GM18519 (cell line): ENCODE results near the gene PLCE1.

Source experiments
- ATAC-seq: cut with Tn5 transposase; IDR thresholded peaks from one replicate; pipeline ENCODE4 v1.9.1; 2021; ENCODE audit warnings: mild to moderate bottlenecking, moderate library complexity; ENCODE audit not compliant: unreplicated experiment, low FRiP score

The PLCE1 gene

DNA sequence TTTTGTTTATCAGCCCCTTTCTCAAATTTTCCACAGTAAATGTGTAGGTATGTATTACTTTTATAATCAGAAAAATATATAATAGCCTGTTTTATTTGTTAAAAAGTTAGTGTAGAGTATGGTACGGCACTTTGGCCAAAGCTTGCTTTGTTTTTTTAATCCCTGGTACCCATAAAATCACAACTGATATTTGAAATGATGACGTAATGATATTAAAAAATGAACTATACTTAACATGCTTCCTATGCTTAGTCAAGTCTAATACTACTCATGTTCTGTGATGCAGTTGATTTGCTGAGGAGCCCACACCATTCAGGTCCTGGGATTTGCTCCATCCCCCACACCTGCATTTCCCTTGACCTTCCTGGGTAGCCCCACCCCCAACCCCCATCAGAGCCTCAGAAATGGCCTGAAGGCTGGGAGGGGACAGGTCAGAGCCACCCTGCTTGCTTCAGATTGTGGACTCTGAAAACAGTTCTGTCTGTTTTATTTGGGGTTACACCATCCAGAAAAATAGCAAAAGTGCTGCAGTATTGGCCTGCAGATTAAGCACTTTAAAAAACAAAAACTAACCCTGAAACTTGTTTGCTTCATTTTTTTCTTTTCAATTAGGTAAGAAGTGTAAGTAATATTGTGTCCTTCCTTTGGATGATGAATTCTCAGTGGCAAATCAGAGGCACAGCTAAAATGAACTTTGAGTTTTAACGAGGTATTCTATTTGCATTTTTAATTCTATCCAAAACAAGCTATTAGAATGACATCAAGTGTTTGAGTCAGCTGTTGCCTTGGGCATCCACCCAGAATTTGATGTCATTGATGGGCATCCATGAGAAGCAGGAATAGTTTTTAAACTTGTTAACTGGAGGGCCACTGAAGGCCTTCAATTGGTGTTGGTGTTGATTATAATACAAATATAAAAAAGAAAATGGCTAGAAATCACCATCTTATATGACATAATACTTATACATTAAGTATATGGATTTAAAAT is 23.3 kb downstream of the PLCE1 start:
- no peak for ATAC-seq

DNA sequence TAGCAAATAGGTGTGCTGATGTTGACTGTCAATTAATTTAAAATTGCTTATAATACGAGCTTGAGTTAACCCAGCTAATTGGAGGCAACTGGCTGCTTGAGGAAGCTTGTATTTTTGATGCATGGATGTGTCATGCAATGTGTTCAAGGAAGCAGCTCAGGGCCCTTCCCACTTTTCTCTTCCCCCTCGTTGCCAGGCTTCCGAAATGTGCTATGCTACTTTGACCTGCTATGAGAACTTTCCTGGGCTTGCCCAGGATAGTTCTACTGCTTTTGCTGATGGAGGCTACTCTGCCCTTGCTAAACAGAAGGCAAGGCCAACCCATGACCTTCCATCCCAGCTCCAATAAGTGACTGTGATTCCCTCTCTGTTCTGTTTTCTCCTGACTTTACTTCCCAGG is 24.4 kb downstream of the PLCE1 start:
- ATAC-seq = no peak

DNA sequence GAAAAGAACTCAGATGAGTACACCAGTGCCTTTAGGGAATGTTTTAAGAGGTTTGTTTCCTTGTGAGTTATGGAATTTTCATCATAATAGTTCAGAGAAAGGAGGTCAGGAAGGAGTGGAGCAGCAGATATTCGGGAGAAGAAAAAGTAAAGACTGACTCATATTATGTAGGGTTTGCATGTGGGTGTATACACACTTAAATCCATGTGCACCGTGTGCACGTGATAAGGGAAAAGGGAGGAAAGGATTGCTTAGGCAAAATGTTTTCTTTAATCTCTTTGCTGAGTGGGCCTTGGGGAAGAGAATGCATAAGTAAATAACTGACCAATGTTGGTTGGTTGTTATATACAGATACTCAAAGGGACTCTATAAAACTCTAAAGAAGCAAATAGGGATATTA is 30.2 kb downstream of the PLCE1 start:
- ATAC-seq = no peak

DNA sequence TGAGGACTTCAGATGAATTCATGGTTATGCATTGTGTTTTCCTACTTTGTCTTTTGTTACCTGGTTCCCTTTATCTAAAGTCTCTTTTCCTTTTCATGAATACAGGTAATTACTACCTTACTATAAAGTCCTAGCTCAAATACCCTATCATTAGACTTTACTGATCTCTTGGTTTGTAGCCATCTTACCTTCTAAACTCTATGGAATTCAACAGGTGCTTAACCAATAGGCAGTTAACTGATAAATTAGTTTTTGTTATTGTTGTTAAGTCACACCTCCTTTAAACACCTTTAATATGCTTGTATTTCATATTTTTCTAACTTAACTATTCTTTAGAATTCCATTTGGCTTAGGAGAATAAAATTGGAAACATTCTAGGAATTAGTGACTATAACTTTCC is 30.7 kb downstream of the PLCE1 start:
- no peak for ATAC-seq

DNA sequence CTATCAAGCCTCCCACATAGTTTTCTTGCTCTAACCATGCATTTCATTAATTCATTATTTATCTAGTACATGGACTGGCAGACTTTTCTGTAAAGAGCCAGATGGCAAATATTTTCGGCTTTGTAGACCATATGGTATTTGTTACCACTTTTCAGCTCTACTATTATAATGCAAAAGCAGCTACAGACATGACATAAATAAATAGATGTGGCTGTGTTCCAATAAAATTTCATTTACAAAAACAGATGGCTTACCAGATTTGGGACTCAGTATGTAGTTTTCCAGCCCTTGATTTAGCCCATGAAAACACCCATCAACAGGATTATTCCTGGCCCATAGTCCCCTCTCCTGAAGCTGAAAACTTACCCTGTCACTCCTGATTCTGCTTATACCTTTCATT is 32.1 kb downstream of the PLCE1 start:
- no peak for ATAC-seq

DNA sequence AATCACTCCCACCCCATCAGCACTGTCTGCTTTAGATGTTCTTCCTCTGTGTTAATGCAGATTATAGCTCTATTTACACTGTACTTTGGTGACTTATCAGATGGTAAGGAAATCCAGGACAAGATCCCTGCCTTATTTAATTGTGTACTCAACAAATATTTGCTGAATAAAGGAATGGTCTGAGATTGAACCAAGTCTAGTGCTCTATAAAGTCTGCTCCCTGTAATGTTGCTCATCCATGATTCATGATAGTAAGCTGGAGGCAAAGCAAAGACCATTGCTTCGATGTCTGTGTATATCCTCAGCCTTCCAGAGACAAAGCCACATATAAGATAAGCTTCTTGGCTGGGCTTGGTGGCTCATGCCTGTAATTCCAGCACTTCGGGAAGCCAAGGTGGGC is 33.5 kb downstream of the PLCE1 start:
- ATAC-seq = no peak

DNA sequence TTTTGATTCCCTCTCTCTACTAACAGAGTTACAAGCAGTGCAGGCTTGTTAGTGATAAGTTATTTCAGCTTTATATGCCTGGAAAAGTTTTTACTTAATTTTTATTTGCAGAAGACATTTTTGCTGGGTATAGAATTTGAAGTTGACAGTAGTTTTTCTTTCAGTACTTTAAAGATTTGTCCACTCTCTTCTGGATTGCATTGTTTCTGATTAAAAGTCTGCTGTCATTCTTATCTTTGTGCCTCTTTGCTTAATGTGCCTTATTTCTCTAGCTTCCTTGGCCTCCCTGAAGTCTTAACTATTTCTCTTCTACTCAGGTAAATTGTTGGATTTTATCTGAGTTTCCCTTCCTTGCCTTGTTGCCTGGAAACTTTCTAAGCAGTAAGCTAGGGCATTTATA is 36.2 kb downstream of the PLCE1 start:
- no peak for ATAC-seq

DNA sequence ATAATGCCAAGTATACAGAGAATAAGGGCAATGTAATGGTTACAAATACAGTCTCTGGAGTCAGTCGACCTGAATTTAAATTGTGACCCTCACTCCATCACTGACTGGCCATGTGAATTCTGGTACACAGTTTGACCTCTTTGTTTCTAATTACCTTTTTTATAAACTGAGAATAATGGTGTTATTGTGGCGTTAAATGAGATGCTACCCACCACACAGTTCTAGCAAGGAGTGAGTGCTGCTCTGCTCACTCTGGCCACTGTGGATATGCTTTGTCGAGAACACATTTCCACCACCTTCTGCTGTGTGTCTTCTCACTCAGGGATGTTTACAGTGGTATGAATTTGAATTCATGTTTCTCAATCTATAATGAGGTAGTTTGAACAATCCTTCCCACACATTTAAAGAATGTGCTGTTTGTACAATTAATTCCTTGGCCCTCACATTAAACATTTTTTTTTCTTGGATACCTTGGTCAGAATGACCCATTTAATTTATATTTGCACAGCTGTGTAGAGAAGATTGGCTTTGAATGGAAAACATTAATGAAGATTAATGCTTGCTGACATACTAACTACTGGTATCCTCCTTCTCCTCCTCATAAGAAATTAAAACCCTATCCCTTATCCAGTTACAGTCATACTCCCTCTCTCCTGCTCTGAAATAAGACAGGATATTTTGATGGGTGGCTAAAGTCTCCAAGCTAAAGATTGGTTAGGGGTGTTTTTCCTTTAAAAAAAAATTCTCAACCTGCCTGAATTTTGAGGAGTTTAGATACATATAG is 42.4 kb downstream of the PLCE1 start:
- ATAC-seq = no peak

DNA sequence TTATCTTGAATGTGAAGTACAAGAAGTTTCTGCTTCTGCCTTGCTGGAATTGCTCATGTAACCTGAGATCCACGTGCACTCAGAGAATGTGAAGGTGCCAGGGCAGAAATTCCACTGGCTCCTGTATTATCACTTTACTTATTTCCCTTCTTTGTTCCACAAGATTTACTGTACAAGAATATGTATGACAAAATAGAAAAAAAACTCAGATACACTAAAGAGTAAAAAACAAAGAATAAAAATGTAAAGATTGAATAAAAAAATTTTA is 43.0 kb downstream of the PLCE1 start:
- no peak for ATAC-seq

DNA sequence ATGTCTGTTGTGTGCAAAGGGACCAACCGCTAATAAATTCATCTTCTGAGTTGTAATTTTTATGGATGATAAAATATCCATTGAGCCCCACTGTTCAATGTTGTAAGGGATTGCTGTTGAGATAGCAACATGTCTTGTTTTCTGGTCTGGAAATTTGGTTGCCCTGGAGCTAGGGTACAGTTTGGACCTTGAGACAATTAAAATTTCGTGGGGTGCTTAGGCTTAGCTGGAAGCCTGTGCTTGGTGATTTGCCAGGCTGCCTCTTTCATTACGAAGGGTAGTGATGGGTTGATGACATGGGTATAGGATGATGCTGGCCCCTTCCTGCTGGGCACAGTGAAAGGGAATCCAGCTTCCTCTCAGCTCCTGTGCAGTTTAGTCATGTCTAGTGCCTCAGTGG is 43.6 kb downstream of the PLCE1 start:
- no peak for ATAC-seq

DNA sequence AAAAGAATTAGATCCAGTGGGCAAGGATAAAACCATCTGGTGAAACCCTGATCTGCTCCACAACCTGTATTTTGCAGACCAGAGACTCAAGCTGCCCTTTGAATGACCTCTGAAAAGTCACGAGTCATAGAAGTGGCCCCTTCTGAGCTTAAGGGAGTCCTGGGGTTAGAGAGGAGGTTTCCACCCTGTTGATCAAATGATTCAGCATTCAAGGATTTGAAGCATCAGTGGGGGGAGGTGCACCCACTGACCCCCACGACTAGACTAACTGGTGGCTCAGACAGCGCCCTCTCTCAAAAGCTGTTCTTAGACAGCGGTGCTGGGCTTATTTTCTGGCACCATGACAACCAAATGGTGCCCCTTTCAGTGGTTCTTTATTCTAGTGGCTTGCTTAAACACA is 44.3 kb downstream of the PLCE1 start:
- ATAC-seq = no peak

DNA sequence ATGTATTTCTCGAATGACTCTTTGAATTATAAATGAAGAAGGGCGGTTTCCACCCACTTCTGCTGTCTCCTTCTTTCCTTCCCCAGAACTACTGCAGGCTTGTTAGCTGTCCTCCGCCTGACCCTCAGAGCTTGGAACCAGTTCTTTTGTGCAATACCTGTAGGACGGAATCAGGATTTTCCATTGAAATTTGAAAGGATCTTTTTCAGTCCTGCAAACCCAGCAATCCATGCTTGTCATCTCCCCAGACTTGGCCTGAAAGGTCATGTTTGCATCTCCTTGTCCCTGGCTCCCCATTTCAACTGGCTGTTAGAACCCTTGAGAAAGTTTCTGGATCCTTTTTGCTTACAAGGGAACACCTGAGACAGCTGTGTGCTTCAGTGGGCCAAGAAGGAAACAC is 47.5 kb downstream of the PLCE1 start:
- no peak for ATAC-seq

DNA sequence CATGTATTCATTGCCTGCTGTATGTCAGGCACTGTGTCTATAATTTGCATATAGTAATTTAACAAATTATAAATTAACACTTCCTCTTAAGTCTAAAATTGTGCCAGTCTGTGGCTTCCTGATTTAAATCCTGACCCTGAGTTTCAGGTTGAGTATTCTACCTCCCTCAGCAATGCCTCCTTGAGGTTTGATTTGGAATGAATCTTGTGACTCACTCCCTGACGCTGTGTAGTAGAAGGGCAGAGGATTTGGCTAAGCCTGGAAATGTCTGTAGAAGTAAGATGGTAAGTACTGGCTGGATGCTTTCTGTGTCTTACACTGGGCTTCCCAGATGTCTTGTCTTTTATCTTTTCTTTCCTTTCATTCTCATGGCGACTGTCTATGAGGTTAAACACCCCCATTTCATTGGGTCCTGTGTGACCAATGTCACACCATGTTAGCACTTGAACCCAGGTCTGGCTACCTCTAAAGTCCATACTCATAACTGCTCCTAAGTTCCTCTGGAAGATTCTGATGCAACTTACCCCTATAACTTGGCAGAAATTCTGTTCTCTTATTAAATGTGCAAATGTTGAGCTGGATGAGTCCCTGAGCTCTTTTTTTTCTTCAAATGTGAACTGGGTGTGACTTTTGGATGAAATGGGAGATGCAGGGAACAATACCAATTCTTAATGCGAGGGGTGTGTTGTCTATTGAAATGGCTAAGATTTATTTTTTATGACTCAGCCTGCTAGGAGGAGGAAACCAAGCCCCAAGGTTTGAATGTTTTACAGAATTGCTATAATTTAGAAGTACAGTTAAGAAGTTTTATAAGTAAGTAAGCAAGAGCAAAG is 48.5 kb downstream of the PLCE1 start:
- no peak for ATAC-seq

DNA sequence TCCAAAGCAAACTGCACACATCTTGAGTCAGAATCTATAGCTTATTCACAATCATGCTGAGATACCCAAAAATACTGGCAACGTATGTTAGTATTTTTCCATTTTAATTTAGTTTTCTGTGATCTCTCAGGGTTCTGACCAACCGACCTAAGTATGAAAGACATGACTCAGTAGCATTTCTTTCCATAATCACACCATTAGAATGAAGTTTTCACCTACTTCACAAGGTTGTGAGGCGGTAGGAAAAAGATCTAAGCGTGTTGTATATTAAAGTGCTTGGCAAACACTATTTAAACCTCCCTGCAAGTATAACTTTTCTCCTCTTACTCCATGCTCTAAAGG is 49.1 kb downstream of the PLCE1 start:
- no peak for ATAC-seq
